Motor neuron (in vitro differentiated cells): ENCODE data around the gene HRK. TPM values are rescaled to one million over a fixed set of nuclear protein-coding genes. Genes with fewer than 3 reads are reported as not detected.
A peak's percentile ranks its signal among the peaks of the same experiment; 100 is the strongest.

Experiments used
- ATAC-seq, 8 experiments: fragments of 200-7000 bp; cut with Tn5 transposase; replicated peaks in 6 of 8; 2 replicates each; pipeline ENCODE4 v1.8.0; 2021; ENCODE audit warnings: mild to moderate bottlenecking in 8 of 8, moderate library complexity in 8 of 8
- H3K27ac ChIP-seq, 2 donors: fragments of 250-450 bp; sonication (Bioruptor Pico); 2 replicates each; pipeline ENCODE4 v1.9.0; 2021; ENCODE audit warnings: antibody characterized with exemption in 2 of 2, mild to moderate bottlenecking in 2 of 2, moderate library complexity in 1 of 2
- H3K4me1 ChIP-seq, 2 donors: fragments of 250-450 bp; sonication (Bioruptor Pico); replicated peaks in 1 of 2; 2 replicates each; pipeline ENCODE4 v1.6.1; 2021; ENCODE audit warnings: antibody characterized with exemption in 2 of 2, mild to moderate bottlenecking in 2 of 2, moderate library complexity in 1 of 2
- H3K4me3 ChIP-seq, 5 donors: fragments of 250-450 bp; sonication (Bioruptor Pico); 2 replicates each; pipeline ENCODE4 v1.9.0; 2021; ENCODE audit warnings: antibody characterized with exemption in 5 of 5, mild to moderate bottlenecking in 5 of 5, moderate library complexity in 4 of 5
- WGBS, 10 experiments: fragments of 450-650 bp; shearing (Covaris generic); methylation state at CpG; one replicate each; pipeline ENCODE4 v1.0.0; 2022; 5-methylcytosine and 5-hydroxymethylcytosine counted together
- in situ Hi-C, 9 experiments: fragments of 400-800 bp; cut with MboI; loops; one replicate each; pipeline ENCODE4 v1.15.0; 2021; ENCODE audit warnings: low sequenced_read_pairs in 9 of 9, low pct_unique_long_range_greater_than_20kb in 2 of 9; ENCODE audit not compliant: unreplicated experiment in 9 of 9
- total RNA-seq, 8 experiments: library from RNA; unstranded; fragments of 300-600 nt; gene quantifications; 2 replicates each; pipeline versions ENCODE4 v1.2.3 to v1.2.4, GENCODE V29; 2022

Gene HRK
- total RNA-seq, 8 experiments from 2014 or later: 0.13 to 9.7 (median 4.4) TPM

GRCh38 chr12:116892349-116893140 is 11.3 kb upstream of the HRK start:
- peak in 3 of 8 experiments; percentile 38 to 52 (median 49) for ATAC-seq

GRCh38 chr12:116891019-116891418 is 9.8 kb upstream of the HRK start:
- ATAC-seq: no peak
- in situ Hi-C loops: loop anchor here in 4 of 9 experiments (25.0 kb wide), 2 partner anchors 104 to 179 kb away; no protein-coding TSS in a partner anchor
- peaks cover 0 to 3% of the 10 kb centered on the region in 2 donors for H3K4me1 ChIP-seq
- H3K4me3 ChIP-seq: no peak overlapping the region
- WGBS, 10 experiments: 16 to 90% (median 81%) methylated on average over 1 to 3 of the region's 3 CpGs; no CpG with 5 or more reads in 1 of the 10 experiments
- no peak overlapping the region for H3K27ac ChIP-seq

More at GRCh38 chr12:116892349-116893140, 11.3 kb upstream of the HRK start:
- no peak overlapping the region for H3K27ac ChIP-seq
- H3K4me3 ChIP-seq: no peak overlapping the region
- WGBS, 10 experiments: 41 to 88% (median 82%) methylated on average over 1 to 10 of the region's 12 CpGs
- in situ Hi-C loops: loop anchor here in 4 of 9 experiments (25.0 kb wide), 2 partner anchors 105 to 180 kb away; no protein-coding TSS in a partner anchor
- peaks cover 0 to 3% of the 10 kb centered on the region in 2 donors for H3K4me1 ChIP-seq

GRCh38 chr12:116890330-116890729 is 9.1 kb upstream of the HRK start:
- Histone ChIP-seq H3K27ac (no peak overlapping the region), H3K4me1 (peaks cover 0 to 3% of the 10 kb centered on the region in 2 donors), H3K4me3 (no peak overlapping the region)
- ATAC-seq: no peak
- WGBS, 10 experiments: 17 to 100% (median 86%) methylated on average over 1 to 2 of the region's 2 CpGs; no CpG with 5 or more reads in 4 of the 10 experiments
- in situ Hi-C loops: loop anchor here in 4 of 9 experiments (25.0 kb wide), 2 partner anchors 103 to 178 kb away; no protein-coding TSS in a partner anchor

GRCh38 chr12:116887897-116888296 is 6.7 kb upstream of the HRK start:
- 39 to 90% (median 78%) methylated on average over 1 to 6 of the region's 6 CpGs for WGBS, 10 experiments
- Histone ChIP-seq H3K27ac (no peak overlapping the region), H3K4me3 (no peak overlapping the region), H3K4me1 (peaks cover 0 to 3% of the 10 kb centered on the region in 2 donors)
- in situ Hi-C loops: loop anchor here in 5 of 9 experiments (10.0 to 25.0 kb wide), 3 partner anchors 101 to 183 kb away; no protein-coding TSS in a partner anchor
- no peak for ATAC-seq

- no peak overlapping the region for H3K27ac ChIP-seq
- no peak overlapping the region for H3K4me3 ChIP-seq
- 0 to 100% (median 100%) methylated on average over 1 of the region's 1 CpG; no CpG with 5 or more reads in 3 of the 10 experiments for WGBS, 10 experiments
- in situ Hi-C loops: loop anchor here in 5 of 9 experiments (10.0 to 25.0 kb wide), 3 partner anchors 100 to 182 kb away; no protein-coding TSS in a partner anchor
- peaks cover 0 to 6% of the 10 kb centered on the region in 2 donors for H3K4me1 ChIP-seq
- no peak for ATAC-seq
Observed at GRCh38 chr12:116887244-116887643, 6.0 kb upstream of the HRK start.

GRCh38 chr12:116885491-116885890 is 4.2 kb upstream of the HRK start:
- no peak overlapping the region for H3K27ac ChIP-seq
- H3K4me3 ChIP-seq: no peak overlapping the region
- H3K4me1 ChIP-seq: peaks cover 3 to 10% of the 10 kb centered on the region in 2 donors
- 22 to 100% (median 58%) methylated on average over 1 to 2 of the region's 2 CpGs; no CpG with 5 or more reads in 2 of the 10 experiments for WGBS, 10 experiments
- ATAC-seq: no peak
- in situ Hi-C loops: loop anchor here in 5 of 9 experiments (10.0 to 25.0 kb wide), 3 partner anchors 98 to 181 kb away; no protein-coding TSS in a partner anchor

GRCh38 chr12:116884871-116885270 is 3.6 kb upstream of the HRK start:
- Histone ChIP-seq H3K27ac (no peak overlapping the region), H3K4me3 (no peak overlapping the region), H3K4me1 (peaks cover 3 to 15% of the 10 kb centered on the region in 2 donors)
- in situ Hi-C loops: loop anchor here in 5 of 9 experiments (10.0 to 25.0 kb wide), 3 partner anchors 98 to 180 kb away; no protein-coding TSS in a partner anchor
- no peak for ATAC-seq
- 30 to 100% (median 67%) methylated on average over 1 to 2 of the region's 3 CpGs; no CpG with 5 or more reads in 4 of the 10 experiments for WGBS, 10 experiments

- peak in 7 of 8 experiments; percentile 9 to 35 (median 25) for ATAC-seq
- in situ Hi-C loops: loop anchor here in 5 of 9 experiments (10.0 to 25.0 kb wide), 3 partner anchors 95 to 178 kb away; no protein-coding TSS in a partner anchor
- peak overlapping the region in 2 of 5 donors; percentile 58 for H3K4me3 ChIP-seq
- H3K4me1 ChIP-seq: peaks cover 8 to 19% of the 10 kb centered on the region in 2 donors
- 16 to 60% (median 17%) methylated on average over 1 to 4 of the region's 6 CpGs; no CpG with 5 or more reads in 7 of the 10 experiments for WGBS, 10 experiments
- H3K27ac ChIP-seq: no peak overlapping the region
Observed at GRCh38 chr12:116882742-116883141, 1.5 kb upstream of the HRK start.

GRCh38 chr12:116881877-116882507 is 751 bp upstream of the HRK start:
- Histone ChIP-seq H3K27ac (no peak overlapping the region), H3K4me3 (peak overlapping the region; percentile 43 to 58 (median 58)), H3K4me1 (peaks cover 9 to 22% of the 10 kb centered on the region in 2 donors)
- in situ Hi-C loops: loop anchor here in 5 of 9 experiments (10.0 to 25.0 kb wide), 3 partner anchors 95 to 177 kb away; no protein-coding TSS in a partner anchor
- 3 to 14% (median 4%) methylated on average over 1 to 11 of the region's 29 CpGs; no CpG with 5 or more reads in 5 of the 10 experiments for WGBS, 10 experiments
- no peak for ATAC-seq

- Histone ChIP-seq H3K4me3 (peak overlapping the region; percentile 43 to 58 (median 58)), H3K27ac (peak overlapping the region in 1 of 2 donors; percentile 14), H3K4me1 (peaks cover 20 to 33% of the 10 kb centered on the region in 2 donors)
- peak; percentile 54 to 88 (median 80) for ATAC-seq
- 0 to 2% (median 0%) methylated on average over 1 to 16 of the region's 65 CpGs; no CpG with 5 or more reads in 5 of the 10 experiments for WGBS, 10 experiments
- in situ Hi-C loops: loop anchor here in 5 of 9 experiments (10.0 to 25.0 kb wide), 3 partner anchors 94 to 176 kb away; no protein-coding TSS in a partner anchor
Observed at GRCh38 chr12:116880817-116881324, 370 bp downstream of the HRK start.

- H3K4me1 ChIP-seq: peaks cover 22 to 35% of the 10 kb centered on the region in 2 donors
- ATAC-seq: peak in 2 of 8 experiments; percentile 0
- in situ Hi-C loops: loop anchor here in 5 of 9 experiments (10.0 to 25.0 kb wide), 3 partner anchors 93 to 176 kb away; no protein-coding TSS in a partner anchor
- WGBS, 10 experiments: 0 to 5% (median 0%) methylated on average over 1 to 15 of the region's 21 CpGs; no CpG with 5 or more reads in 2 of the 10 experiments
- peak overlapping the region; percentile 43 to 58 (median 58) for H3K4me3 ChIP-seq
- H3K27ac ChIP-seq: no peak overlapping the region
Observed at GRCh38 chr12:116880213-116880816, 926 bp downstream of the HRK start.
